Vagina (tissue), 2 donors: ENCODE results near the gene CD101. TPM values are rescaled to one million over a fixed set of nuclear protein-coding genes. Genes with fewer than 3 reads are reported as not detected.

Experiments
- DNase-seq, 2 donors: peaks; one replicate each; pipeline ENCODE4 v3.0.0-alpha.2; 2017; ENCODE audit errors: extremely low spot score in 2 of 2
- H3K27ac ChIP-seq: fragments of 200-600 bp; sonication (generic); one replicate; pipeline ENCODE4 v1.5.1; 2019
- H3K27me3 ChIP-seq: fragments of 200-600 bp; sonication (generic); one replicate; pipeline ENCODE4 v1.5.1; 2019
- H3K36me3 ChIP-seq, 2 donors: fragments of 200-600 bp; sonication (generic); one replicate each; pipeline ENCODE4 v1.5.1; 2017 to 2019
- H3K4me1 ChIP-seq: fragments of 200-600 bp; sonication (generic); one replicate; pipeline ENCODE4 v1.5.1; 2019
- H3K4me3 ChIP-seq, 2 donors: fragments of 200-600 bp; sonication (generic); 1 replicate in 1 of 2; 2 replicates in 1 of 2; pipeline ENCODE4 v1.5.1; 2016 to 2019
- H3K9me3 ChIP-seq: fragments of 200-600 bp; sonication (generic); one replicate; pipeline ENCODE4 v1.5.1; 2019
- POLR2A ChIP-seq, 2 donors: fragments of 450-650 bp; IDR thresholded peaks; one replicate each; pipeline ENCODE4 v1.6.1; 2017; ENCODE audit warnings: antibody characterized with exemption in 2 of 2, mild to moderate bottlenecking in 2 of 2, moderate library complexity in 2 of 2
- POLR2AphosphoS5 ChIP-seq, 2 donors: sonication (generic); formaldehyde crosslinking; IDR thresholded peaks; one replicate each; pipeline ENCODE4 v1.9.0; 2017; ENCODE audit warnings: antibody characterized with exemption in 2 of 2, mild to moderate bottlenecking in 2 of 2, low read depth in 1 of 2; ENCODE audit not compliant: insufficient read depth in 1 of 2
- intact Hi-C: fragments of 100-400 bp; cut with DNase I; formaldehyde crosslinking; loops from one replicate; pipeline ENCODE4 v1.15.1; 2023
- total RNA-seq: library from RNA; depleted of rRNA; stranded (reverse); fragments of >200 nt; gene quantifications from one replicate; pipeline ENCODE4 v1.2.3, GENCODE V29; 2016
- TF ChIP-seq, protein P1 (sequence below), 3 experiments: fragments of 450-650 bp in 2 of 3; fragments of 200-600 bp in 1 of 3; sonication (generic) in 1 of 3; IDR thresholded peaks; one replicate each; pipeline ENCODE4 v1.5.1; 2017 to 2019; ENCODE audit warnings: antibody characterized with exemption in 3 of 3, mild to moderate bottlenecking in 2 of 3, moderate library complexity in 2 of 3

Gene CD101
- total RNA-seq, 1 donor from 2014 or later, result 3.9 TPM

DNA sequence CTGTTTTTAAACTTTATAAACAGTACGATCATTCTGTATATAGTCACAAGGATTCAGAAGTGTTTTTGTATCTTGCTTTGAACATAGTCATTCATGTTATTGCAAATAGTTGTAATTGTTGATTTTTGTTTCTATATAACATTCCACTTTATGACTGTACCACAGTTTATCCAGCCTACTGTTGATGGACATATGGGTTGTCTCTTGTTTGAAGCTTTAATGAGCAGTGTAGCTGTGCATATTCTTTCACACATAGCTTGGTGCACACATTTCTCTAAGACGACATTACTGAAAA, 6.1 kb downstream of the CD101 start:
- Histone ChIP-seq H3K4me1 (no peaks in the 10 kb centered on the region), H3K36me3 (no peaks in the 10 kb centered on the region), H3K27ac (no peak overlapping the region), H3K4me3 (no peak overlapping the region), H3K27me3 (no peaks in the 10 kb centered on the region), H3K9me3 (no peaks in the 10 kb centered on the region)
- intact Hi-C loops, result no loop called here
- no peak for DNase-seq
- TF ChIP-seq POLR2AphosphoS5 (IDR thresholded peaks at IDR 0.05; ENCODE audit: insufficient read depth in 1 of 2, low read depth in 1 of 2) (no peak), POLR2A (IDR thresholded peaks at IDR 0.05) (no peak)
- TF ChIP-seq, protein P1, sequence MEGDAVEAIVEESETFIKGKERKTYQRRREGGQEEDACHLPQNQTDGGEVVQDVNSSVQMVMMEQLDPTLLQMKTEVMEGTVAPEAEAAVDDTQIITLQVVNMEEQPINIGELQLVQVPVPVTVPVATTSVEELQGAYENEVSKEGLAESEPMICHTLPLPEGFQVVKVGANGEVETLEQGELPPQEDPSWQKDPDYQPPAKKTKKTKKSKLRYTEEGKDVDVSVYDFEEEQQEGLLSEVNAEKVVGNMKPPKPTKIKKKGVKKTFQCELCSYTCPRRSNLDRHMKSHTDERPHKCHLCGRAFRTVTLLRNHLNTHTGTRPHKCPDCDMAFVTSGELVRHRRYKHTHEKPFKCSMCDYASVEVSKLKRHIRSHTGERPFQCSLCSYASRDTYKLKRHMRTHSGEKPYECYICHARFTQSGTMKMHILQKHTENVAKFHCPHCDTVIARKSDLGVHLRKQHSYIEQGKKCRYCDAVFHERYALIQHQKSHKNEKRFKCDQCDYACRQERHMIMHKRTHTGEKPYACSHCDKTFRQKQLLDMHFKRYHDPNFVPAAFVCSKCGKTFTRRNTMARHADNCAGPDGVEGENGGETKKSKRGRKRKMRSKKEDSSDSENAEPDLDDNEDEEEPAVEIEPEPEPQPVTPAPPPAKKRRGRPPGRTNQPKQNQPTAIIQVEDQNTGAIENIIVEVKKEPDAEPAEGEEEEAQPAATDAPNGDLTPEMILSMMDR (IDR thresholded peaks at IDR 0.05), result no peak

DNA sequence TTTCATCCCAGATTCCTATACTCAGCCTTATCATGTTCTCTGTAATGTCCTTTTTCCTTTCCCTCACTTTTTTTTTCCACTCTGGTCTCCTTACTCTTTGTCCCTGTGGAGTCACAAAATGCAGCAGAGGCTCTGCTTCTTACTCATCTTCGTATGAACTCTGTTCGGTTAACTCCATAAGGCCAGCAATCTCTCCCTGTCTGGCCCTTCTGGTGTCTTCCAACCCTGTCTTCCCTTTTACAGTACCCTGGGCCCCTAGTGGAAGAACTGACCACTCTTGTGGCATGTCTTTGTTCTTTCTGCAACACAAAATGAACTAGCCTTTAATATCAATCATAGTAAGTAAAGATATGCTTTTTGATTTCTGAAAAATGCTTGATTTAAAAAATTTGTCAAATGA, 7.1 kb downstream of the CD101 start:
- no peak overlapping the region for H3K4me3 ChIP-seq
- no peaks in the 10 kb centered on the region for H3K27me3 ChIP-seq
- H3K9me3 ChIP-seq, result no peaks in the 10 kb centered on the region
- DNase-seq, result no peak
- no peak overlapping the region for H3K27ac ChIP-seq
- intact Hi-C loops, result no loop called here
- TF ChIP-seq POLR2AphosphoS5 (IDR thresholded peaks at IDR 0.05; ENCODE audit: insufficient read depth in 1 of 2, low read depth in 1 of 2), result no peak
- no peak for TF ChIP-seq POLR2A (IDR thresholded peaks at IDR 0.05)
- TF ChIP-seq, protein P1 (IDR thresholded peaks at IDR 0.05), result no peak
- no peaks in the 10 kb centered on the region for H3K4me1 ChIP-seq
- H3K36me3 ChIP-seq, result no peaks in the 10 kb centered on the region

DNA sequence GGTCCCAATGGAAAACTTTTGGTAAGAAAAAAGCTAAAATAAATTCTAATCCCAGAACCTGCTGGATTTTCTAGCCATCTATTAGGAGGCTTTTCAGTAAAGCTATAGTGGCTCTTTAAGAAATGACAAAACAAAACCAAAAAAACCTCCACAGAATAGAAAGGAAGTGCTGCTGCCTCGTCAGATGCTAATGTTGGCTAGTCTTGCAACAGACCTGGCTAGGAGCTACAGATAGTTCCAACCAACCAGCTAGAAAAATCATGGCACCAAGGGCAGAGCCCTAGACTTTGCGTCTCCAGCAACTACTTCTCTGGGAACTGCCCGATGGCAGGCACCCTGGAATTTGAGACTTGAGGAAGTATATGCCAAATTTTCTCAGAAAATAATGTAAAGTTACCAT, 7.6 kb downstream of the CD101 start:
- TF ChIP-seq POLR2AphosphoS5 (IDR thresholded peaks at IDR 0.05; ENCODE audit: insufficient read depth in 1 of 2, low read depth in 1 of 2), result no peak
- TF ChIP-seq, protein P1 (IDR thresholded peaks at IDR 0.05), result no peak
- no peak for TF ChIP-seq POLR2A (IDR thresholded peaks at IDR 0.05)
- Histone ChIP-seq H3K4me3 (no peak overlapping the region), H3K27me3 (no peaks in the 10 kb centered on the region), H3K36me3 (no peaks in the 10 kb centered on the region), H3K9me3 (no peaks in the 10 kb centered on the region), H3K27ac (no peak overlapping the region), H3K4me1 (no peaks in the 10 kb centered on the region)
- intact Hi-C loops, result no loop called here
- DNase-seq, result no peak

DNA sequence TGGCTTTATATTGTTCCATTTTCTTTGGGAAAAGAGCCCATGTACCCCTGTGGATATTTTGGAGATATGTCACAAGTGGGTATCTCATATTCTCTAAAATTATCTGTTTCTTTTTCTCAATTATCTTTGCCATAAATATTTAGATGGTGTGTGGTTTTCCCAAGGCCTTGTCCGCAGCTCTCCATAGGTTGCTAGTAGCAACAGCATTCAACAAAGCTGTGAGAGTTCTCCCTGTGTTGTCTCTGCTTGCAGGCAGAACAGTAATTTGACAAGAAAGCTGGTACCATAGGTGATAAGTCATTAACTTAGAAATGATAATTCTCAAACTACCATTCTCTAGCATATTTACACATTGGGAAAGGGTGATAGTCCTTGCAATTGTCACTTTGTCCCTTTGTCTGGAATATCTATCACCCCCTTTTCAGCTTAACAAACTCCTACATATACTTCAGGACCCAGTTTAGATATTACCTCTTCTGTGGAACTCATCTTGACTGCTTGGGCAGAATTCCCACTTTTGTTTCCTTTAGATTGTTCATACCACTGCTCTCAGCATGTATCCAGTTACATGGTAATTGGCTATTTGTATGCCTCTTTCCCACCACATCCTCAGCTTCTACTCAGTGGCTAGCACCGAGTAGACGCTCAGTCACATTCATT, 8.9 kb downstream of the CD101 start:
- TF ChIP-seq POLR2AphosphoS5 (IDR thresholded peaks at IDR 0.05; ENCODE audit: insufficient read depth in 1 of 2, low read depth in 1 of 2) (no peak), POLR2A (IDR thresholded peaks at IDR 0.05) (no peak)
- TF ChIP-seq, protein P1 (IDR thresholded peaks at IDR 0.05), result no peak
- H3K36me3 ChIP-seq, result no peaks in the 10 kb centered on the region
- H3K4me1 ChIP-seq, result no peaks in the 10 kb centered on the region
- DNase-seq, result no peak
- intact Hi-C loops, result no loop called here
- H3K4me3 ChIP-seq, result no peak overlapping the region
- H3K9me3 ChIP-seq, result no peaks in the 10 kb centered on the region
- no peak overlapping the region for H3K27ac ChIP-seq
- H3K27me3 ChIP-seq, result no peaks in the 10 kb centered on the region

DNA sequence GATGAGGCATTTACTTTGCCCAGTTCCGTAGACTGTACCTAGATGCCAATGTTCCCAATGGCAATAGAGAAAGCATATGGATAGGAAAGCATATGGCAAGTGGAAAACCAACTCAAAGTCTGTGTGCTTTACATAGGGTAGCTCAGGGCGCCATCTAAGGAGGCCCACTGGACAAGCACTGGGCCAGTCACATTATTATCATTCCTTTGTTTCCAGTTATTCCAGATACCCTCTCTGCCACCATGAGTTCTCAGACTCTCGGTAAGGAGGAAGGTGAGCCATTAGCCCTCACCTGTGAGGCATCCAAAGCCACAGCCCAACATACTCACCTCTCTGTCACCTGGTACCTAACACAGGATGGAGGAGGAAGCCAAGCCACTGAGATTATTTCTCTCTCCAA, 9.8 kb downstream of the CD101 start:
- H3K9me3 ChIP-seq, result no peaks in the 10 kb centered on the region
- DNase-seq, result no peak
- H3K27ac ChIP-seq, result no peak overlapping the region
- no peaks in the 10 kb centered on the region for H3K27me3 ChIP-seq
- intact Hi-C loops, result no loop called here
- H3K4me3 ChIP-seq, result no peak overlapping the region
- no peaks in the 10 kb centered on the region for H3K4me1 ChIP-seq
- no peaks in the 10 kb centered on the region for H3K36me3 ChIP-seq
- TF ChIP-seq, protein P1 (IDR thresholded peaks at IDR 0.05), result no peak
- TF ChIP-seq POLR2AphosphoS5 (IDR thresholded peaks at IDR 0.05; ENCODE audit: insufficient read depth in 1 of 2, low read depth in 1 of 2) (no peak), POLR2A (IDR thresholded peaks at IDR 0.05) (no peak)
